Mammary epithelial cell (primary cell): ENCODE data around the gene HIVEP1.

Experiments used
- CTCF ChIP-seq, 2 donors: IDR thresholded peaks in 1 of 2; conservative IDR thresholded peaks in 1 of 2; 2 replicates each; pipeline ENCODE4 v1.5.1; 2011 to 2012; ENCODE audit warnings: inconsistent platforms in 2 of 2, low read length in 2 of 2, mild to moderate bottlenecking in 2 of 2, control low read depth in 1 of 2, low read depth in 1 of 2; ENCODE audit not compliant: insufficient read depth in 1 of 2; ENCODE audit errors: extremely low read depth in 1 of 2
- EZH2 ChIP-seq: IDR thresholded peaks from 2 replicates; pipeline ENCODE4 v1.6.1; 2012; ENCODE audit warnings: low read length, inconsistent platforms, borderline replicate concordance

GRCh38 chr6:12032783-12033573 is 20.9 kb downstream of the HIVEP1 start:
- TF ChIP-seq EZH2 (no peak), CTCF (conservative IDR thresholded peaks at IDR 0.05 in 1 of 2, IDR thresholded peaks at IDR 0.05 in 1 of 2; ENCODE audit: extremely low read depth in 1 of 2, insufficient read depth in 1 of 2, low read depth in 1 of 2, low read length in 2 of 2) (no peak)
